LoVo (cell line): ENCODE measurements around the gene RAB9B.

Experiments used
- DNase-seq: peaks from one replicate; pipeline ENCODE4 v3.0.0-alpha.2; 2016; ENCODE audit warnings: low spot score

The RAB9B gene

GRCh38 chrX:103811858-103812257 lies 20.2 kb downstream of the RAB9B start:
- no peak for DNase-seq

- DNase-seq, result no peak
These were observed 25.1 kb downstream of the RAB9B start for GRCh38 chrX:103806862-103807474.

GRCh38 chrX:103805860-103806259 lies 26.2 kb downstream of the RAB9B start:
- DNase-seq, result no peak

- DNase-seq, result no peak
These were observed 31.7 kb downstream of the RAB9B start for GRCh38 chrX:103800318-103800717.

GRCh38 chrX:103797691-103798090 lies 34.4 kb downstream of the RAB9B start:
- no peak for DNase-seq

GRCh38 chrX:103794119-103794518 lies 37.9 kb downstream of the RAB9B start:
- DNase-seq, result no peak

- no peak for DNase-seq
These were observed 38.5 kb downstream of the RAB9B start for GRCh38 chrX:103793545-103793940.

GRCh38 chrX:103792916-103793544 lies 39.0 kb downstream of the RAB9B start:
- DNase-seq, result no peak

- DNase-seq, result no peak
These were observed 40.1 kb downstream of the RAB9B start for GRCh38 chrX:103791826-103792485.

GRCh38 chrX:103791228-103791627 lies 40.8 kb downstream of the RAB9B start:
- no peak for DNase-seq

- DNase-seq, result no peak
These were observed 43.1 kb downstream of the RAB9B start for GRCh38 chrX:103789004-103789403.

GRCh38 chrX:103783971-103784370 lies 48.1 kb downstream of the RAB9B start:
- no peak for DNase-seq

- DNase-seq, result no peak
These were observed 48.9 kb downstream of the RAB9B start for GRCh38 chrX:103783196-103783595.

GRCh38 chrX:103782640-103783039 lies 49.4 kb downstream of the RAB9B start:
- DNase-seq, result no peak

- DNase-seq, result no peak
These were observed 50.4 kb downstream of the RAB9B start for GRCh38 chrX:103781706-103782105.

- no peak for DNase-seq
These were observed 51.0 kb downstream of the RAB9B start for GRCh38 chrX:103781062-103781402.

- no peak for DNase-seq
These were observed 51.6 kb downstream of the RAB9B start for GRCh38 chrX:103780336-103781061.

GRCh38 chrX:103779141-103779789 lies 52.8 kb downstream of the RAB9B start:
- DNase-seq, result no peak

- DNase-seq, result no peak
These were observed 55.5 kb downstream of the RAB9B start, which contains the start of gene PLP1 for GRCh38 chrX:103776546-103776945. Gene PLP1 (plus strand): TSS chrX:103776840. CDS start chrX:103776996, 156 bp downstream.

- DNase-seq, result peak; percentile 21
These were observed 57.9 kb downstream of the RAB9B start for GRCh38 chrX:103774070-103774642.

- DNase-seq, result no peak
These were observed 58.6 kb downstream of the RAB9B start for GRCh38 chrX:103773445-103773844.
